Uterus (tissue), 4 donors: ENCODE measurements around the gene LIMK1. TPM values are rescaled to one million over a fixed set of nuclear protein-coding genes. Genes with fewer than 3 reads are reported as not detected.

Experiments used
- DNase-seq, 2 donors: peaks; one replicate each; pipeline ENCODE4 v3.0.0-alpha.2; 2019 to 2020
- H3K27ac ChIP-seq, 2 donors: fragments of 200-600 bp; sonication (generic); 1 replicate in 1 of 2; 2 replicates in 1 of 2; pipeline ENCODE4 v1.5.1; 2016 to 2018
- H3K27me3 ChIP-seq, 2 donors: fragments of 200-600 bp; sonication (generic); one replicate each; pipeline ENCODE4 v1.5.1; 2018 to 2019; ENCODE audit warnings: control low read depth in 1 of 2
- H3K36me3 ChIP-seq, 2 donors: fragments of 200-600 bp; sonication (generic); one replicate each; pipeline ENCODE4 v1.5.1; 2019; ENCODE audit warnings: control low read depth in 1 of 2
- H3K4me1 ChIP-seq, 2 donors: fragments of 200-600 bp; sonication (generic); one replicate each; pipeline ENCODE4 v1.5.1; 2018 to 2019; ENCODE audit warnings: control low read depth in 1 of 2
- H3K4me3 ChIP-seq, 2 donors: fragments of 200-600 bp; sonication (generic); 1 replicate in 1 of 2; 2 replicates in 1 of 2; pipeline ENCODE4 v1.5.1; 2018 to 2019; ENCODE audit warnings: mild to moderate bottlenecking in 1 of 2
- H3K9me3 ChIP-seq, 2 donors: fragments of 200-600 bp; sonication (generic); one replicate each; pipeline ENCODE4 v1.5.1; 2019; ENCODE audit warnings: control low read depth in 1 of 2
- POLR2A ChIP-seq, 2 donors: fragments of 450-650 bp; IDR thresholded peaks; one replicate each; pipeline ENCODE4 v1.6.1; 2016; ENCODE audit warnings: antibody characterized with exemption in 2 of 2, mild to moderate bottlenecking in 1 of 2, moderate library complexity in 1 of 2
- intact Hi-C: fragments of 100-400 bp; cut with DNase I; formaldehyde crosslinking; loops from one replicate; pipeline ENCODE4 v1.15.1; 2023; ENCODE audit warnings: low total_unique reads
- total RNA-seq, 4 donors: library from RNA; depleted of rRNA in 3 of 4; stranded (reverse); fragments of >200 nt in 3 of 4; gene quantifications; one replicate each; pipeline versions ENCODE4 v1.1.0 to v1.2.4, GENCODE V29; 2014 to 2023
- TF ChIP-seq, protein P1 (sequence below), 4 experiments: fragments of 200-600 bp in 2 of 4; fragments of 450-650 bp in 2 of 4; sonication (generic) in 2 of 4; IDR thresholded peaks; one replicate each; pipeline ENCODE4 v1.5.1; 2016 to 2019; ENCODE audit warnings: antibody characterized with exemption in 4 of 4, mild to moderate bottlenecking in 2 of 4, moderate library complexity in 1 of 4
- donor health status: DM: yes; HTN: yes; CAD: no.

Gene LIMK1
- total RNA-seq, 4 donors from 2014 or later: 1.8 to 22.4 (median 11.4) TPM

DNA sequence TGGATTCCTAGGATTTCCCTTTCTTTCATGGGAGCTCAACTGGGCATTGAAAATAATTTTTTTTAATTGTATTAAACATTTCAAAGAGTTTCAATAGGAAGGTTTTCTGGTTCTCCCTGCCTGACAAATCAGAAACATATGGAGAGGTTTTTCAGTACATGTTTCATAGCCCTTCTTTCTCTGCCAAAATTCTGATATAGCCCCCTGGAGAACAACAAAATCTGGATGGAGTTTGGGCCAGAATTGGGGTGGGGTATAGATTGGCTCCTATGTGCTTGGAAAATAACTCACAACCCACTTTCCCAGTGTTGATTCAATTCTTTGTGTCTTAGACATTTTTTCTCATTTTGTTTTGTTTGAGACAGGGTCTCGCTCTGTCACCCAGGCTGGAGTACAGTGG lies 66.0 kb downstream of the LIMK1 start:
- DNase-seq: no peak
- Histone ChIP-seq H3K36me3 (no peaks in the 10 kb centered on the region), H3K4me3 (no peak overlapping the region), H3K27ac (no peak overlapping the region), H3K27me3 (no peaks in the 10 kb centered on the region), H3K4me1 (no peaks in the 10 kb centered on the region), H3K9me3 (no peaks in the 10 kb centered on the region)
- intact Hi-C loops: no loop called here
- TF ChIP-seq, protein P1, sequence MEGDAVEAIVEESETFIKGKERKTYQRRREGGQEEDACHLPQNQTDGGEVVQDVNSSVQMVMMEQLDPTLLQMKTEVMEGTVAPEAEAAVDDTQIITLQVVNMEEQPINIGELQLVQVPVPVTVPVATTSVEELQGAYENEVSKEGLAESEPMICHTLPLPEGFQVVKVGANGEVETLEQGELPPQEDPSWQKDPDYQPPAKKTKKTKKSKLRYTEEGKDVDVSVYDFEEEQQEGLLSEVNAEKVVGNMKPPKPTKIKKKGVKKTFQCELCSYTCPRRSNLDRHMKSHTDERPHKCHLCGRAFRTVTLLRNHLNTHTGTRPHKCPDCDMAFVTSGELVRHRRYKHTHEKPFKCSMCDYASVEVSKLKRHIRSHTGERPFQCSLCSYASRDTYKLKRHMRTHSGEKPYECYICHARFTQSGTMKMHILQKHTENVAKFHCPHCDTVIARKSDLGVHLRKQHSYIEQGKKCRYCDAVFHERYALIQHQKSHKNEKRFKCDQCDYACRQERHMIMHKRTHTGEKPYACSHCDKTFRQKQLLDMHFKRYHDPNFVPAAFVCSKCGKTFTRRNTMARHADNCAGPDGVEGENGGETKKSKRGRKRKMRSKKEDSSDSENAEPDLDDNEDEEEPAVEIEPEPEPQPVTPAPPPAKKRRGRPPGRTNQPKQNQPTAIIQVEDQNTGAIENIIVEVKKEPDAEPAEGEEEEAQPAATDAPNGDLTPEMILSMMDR (IDR thresholded peaks at IDR 0.05): no peak
- no peak for TF ChIP-seq POLR2A (IDR thresholded peaks at IDR 0.05)

DNA sequence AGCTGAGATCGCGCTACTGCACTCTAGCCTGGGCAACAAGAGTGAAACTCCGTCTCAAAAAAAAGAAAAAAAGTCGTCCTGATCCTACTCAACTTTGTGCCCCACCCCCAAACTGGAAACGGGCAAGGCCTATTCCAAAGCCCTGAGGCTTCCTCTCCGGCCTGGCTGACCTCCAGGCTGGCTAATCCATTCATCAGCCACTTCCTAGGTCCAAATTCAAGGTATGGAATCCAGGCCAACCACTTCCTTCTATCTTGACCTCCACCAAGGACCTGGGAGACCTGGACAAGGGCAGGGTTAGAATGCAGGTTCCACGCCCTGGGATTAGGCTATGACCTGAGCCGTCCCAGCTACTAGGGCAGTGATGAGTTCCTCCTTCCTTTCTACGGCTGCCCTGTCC lies 70.1 kb downstream of the LIMK1 start:
- no peak for DNase-seq
- no peak for TF ChIP-seq POLR2A (IDR thresholded peaks at IDR 0.05)
- TF ChIP-seq, protein P1 (IDR thresholded peaks at IDR 0.05): no peak
- H3K4me3 ChIP-seq: no peak overlapping the region
- no peaks in the 10 kb centered on the region for H3K4me1 ChIP-seq
- no peak overlapping the region for H3K27ac ChIP-seq
- intact Hi-C loops: no loop called here
- no peaks in the 10 kb centered on the region for H3K9me3 ChIP-seq
- H3K36me3 ChIP-seq: no peaks in the 10 kb centered on the region
- H3K27me3 ChIP-seq: no peaks in the 10 kb centered on the region

DNA sequence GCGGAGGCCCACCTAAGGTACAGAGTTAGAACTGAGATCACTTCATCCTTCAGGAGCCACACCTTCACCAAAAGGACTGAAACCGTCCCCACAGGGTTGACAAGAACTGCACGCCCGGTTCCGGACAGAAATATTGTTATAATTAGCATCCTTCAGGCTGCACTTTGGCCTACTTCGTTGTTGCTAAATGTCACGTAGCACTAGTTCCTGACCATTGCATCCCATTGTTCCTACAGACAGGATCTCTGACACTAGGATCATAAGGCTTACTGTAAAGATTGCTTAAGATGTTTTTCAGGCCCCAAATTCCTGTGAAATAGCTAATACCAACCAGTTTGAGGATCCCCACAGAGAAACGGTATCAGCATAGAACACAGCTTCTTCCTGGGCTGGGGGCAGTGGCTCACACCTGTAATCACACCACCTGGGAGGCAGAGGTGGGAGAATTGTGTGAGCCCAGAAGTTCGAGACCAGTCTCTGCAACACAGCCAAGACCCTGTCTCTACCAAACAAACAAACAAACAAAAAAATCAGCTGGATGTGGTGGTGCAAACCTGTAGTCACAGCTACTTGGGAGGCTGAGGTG lies 72.3 kb downstream of the LIMK1 start:
- intact Hi-C loops: no loop called here
- no peak overlapping the region for H3K27ac ChIP-seq
- no peaks in the 10 kb centered on the region for H3K9me3 ChIP-seq

DNA sequence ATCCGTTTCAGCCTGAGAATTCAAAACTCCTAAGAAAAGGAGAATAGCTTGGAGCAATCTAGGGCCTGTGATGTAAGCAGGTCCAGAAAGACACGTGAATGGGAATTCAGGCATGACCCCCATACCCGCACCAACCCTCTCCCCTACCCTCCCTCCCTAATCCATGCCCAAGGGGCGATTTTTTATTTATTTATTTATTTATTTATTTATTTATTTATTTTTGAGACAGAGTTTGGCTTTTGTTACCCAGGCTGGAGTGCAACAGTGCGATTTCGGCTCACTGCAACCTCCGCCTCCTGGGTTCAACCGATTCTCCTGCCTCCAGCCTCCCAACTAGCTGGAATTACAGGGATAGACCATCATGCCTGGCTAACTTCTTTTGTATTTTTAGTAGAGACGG lies 74.0 kb downstream of the LIMK1 start:
- Histone ChIP-seq H3K27ac (no peak overlapping the region), H3K36me3 (no peaks in the 10 kb centered on the region), H3K9me3 (no peaks in the 10 kb centered on the region), H3K4me3 (no peak overlapping the region), H3K4me1 (no peaks in the 10 kb centered on the region), H3K27me3 (no peaks in the 10 kb centered on the region)
- TF ChIP-seq POLR2A (IDR thresholded peaks at IDR 0.05): no peak
- TF ChIP-seq, protein P1 (IDR thresholded peaks at IDR 0.05): no peak
- DNase-seq: no peak
- intact Hi-C loops: no loop called here

More for the DNA sequence above, 72.3 kb downstream of the LIMK1 start:
- TF ChIP-seq, protein P1 (IDR thresholded peaks at IDR 0.05): no peak
- TF ChIP-seq POLR2A (IDR thresholded peaks at IDR 0.05): no peak
- H3K4me1 ChIP-seq: no peaks in the 10 kb centered on the region
- no peaks in the 10 kb centered on the region for H3K36me3 ChIP-seq
- no peak for DNase-seq
- H3K4me3 ChIP-seq: no peak overlapping the region
- no peaks in the 10 kb centered on the region for H3K27me3 ChIP-seq

DNA sequence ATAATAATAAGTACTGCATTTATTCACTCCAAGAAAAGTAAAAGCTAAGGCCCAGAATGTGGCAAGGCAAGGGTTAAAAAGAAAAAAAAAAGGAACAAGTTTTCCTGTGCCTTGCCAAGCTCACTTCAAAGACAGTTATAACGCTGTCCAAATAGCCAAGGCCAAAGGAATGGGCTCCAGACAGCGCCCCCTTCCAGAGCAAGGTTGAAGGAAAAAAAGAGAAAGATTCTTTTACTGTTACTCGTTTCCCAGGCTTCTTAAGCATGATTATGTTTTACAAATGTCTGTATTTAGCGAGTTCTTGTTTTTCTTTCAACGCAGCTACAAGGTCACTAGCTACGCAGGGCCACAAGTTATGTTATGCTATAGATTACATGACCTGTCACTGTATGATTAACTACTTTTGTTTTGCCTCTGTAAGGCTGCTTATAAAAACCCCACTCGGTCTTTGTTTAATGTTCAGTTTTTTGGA lies 81.4 kb downstream of the LIMK1 start:
- TF ChIP-seq, protein P1 (IDR thresholded peaks at IDR 0.05): no peak
- H3K4me3 ChIP-seq: no peak overlapping the region
- no peaks in the 10 kb centered on the region for H3K36me3 ChIP-seq
- no peaks in the 10 kb centered on the region for H3K4me1 ChIP-seq
- H3K27ac ChIP-seq: no peak overlapping the region
- no peak for DNase-seq
- no peaks in the 10 kb centered on the region for H3K9me3 ChIP-seq
- no peaks in the 10 kb centered on the region for H3K27me3 ChIP-seq
- intact Hi-C loops: no loop called here
